Ammon's horn (tissue), 1 donor: ENCODE measurements around the gene CCDC88B.

Experiments used
- DNase-seq: peaks from one replicate; pipeline ENCODE4 v3.0.0-alpha.2; 2016; ENCODE audit warnings: low spot score

CCDC88B gene

DNA sequence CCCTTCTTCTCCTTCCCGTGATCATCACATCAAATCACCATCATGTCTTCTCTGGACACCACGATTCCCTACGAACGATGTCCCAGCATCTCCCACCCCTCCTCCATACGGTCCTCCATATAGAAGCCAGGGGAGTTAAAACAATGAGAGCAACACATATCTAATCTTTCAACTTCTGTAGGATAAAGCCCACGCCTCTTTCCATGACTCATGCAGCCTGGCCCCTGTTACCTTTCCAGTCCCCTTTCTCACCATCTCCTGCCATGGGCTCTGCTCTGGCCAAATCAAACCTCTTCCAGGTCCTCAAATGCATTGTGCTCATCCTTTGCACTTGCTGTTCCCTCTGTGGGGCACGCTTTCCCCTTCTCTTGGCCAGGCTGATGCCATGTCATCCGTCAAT, 42.6 kb downstream of the CCDC88B start:
- no peak for DNase-seq

DNA sequence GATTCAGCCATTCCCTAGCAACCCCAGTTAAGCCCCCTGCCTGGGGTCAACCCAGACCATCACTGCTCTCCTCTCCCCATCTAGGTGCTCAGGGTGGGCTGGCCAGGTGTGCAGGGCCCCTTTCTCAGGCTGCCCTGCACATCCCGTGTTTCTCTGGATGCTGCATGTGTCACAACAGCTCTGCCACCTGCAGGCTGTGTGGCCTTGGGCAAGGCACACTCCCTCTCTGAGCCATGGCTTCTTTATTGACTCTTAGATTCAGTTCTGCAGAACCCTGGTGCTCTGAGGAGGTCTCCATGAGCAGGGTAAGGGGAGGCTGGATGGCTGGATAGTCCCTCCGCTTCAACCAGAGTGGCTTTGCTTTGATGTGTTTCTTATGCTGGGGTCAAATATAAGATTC, 43.6 kb downstream of the CCDC88B start:
- no peak for DNase-seq

DNA sequence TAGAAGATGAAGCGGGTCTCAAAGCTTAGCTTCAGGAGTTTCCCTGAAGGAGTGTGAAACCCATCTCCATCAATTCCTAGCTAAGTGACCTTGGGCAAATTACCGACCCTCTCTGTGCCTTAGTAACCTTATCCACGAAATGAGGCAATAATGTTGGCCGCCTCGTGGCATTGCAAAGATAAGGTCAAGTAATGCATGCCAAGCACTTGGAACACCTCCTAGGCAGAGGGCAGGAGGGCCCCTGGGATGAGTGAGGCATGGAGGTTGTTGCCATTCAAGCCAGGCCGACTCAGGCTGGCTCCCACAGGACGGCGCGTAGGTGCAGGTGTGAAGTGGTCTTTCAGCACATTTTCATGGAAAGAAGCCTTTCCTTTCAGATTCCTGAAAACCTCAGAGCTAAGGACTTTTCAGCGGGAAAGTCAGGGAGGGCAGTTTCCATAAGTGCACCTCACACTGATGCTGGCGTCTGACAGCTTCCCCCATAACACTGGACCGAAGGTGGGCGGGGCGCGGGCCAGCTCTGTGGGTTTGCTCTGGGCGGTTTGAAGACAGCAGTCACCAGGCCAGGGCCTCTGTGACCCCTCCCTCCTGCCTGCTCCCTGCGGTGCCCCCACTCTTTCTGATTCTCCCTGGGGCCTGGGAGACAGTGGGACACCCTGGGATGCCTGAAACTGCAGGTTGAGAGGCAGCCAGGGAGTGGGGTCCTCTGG, 44.2 kb downstream of the CCDC88B start:
- DNase-seq, result no peak

DNA sequence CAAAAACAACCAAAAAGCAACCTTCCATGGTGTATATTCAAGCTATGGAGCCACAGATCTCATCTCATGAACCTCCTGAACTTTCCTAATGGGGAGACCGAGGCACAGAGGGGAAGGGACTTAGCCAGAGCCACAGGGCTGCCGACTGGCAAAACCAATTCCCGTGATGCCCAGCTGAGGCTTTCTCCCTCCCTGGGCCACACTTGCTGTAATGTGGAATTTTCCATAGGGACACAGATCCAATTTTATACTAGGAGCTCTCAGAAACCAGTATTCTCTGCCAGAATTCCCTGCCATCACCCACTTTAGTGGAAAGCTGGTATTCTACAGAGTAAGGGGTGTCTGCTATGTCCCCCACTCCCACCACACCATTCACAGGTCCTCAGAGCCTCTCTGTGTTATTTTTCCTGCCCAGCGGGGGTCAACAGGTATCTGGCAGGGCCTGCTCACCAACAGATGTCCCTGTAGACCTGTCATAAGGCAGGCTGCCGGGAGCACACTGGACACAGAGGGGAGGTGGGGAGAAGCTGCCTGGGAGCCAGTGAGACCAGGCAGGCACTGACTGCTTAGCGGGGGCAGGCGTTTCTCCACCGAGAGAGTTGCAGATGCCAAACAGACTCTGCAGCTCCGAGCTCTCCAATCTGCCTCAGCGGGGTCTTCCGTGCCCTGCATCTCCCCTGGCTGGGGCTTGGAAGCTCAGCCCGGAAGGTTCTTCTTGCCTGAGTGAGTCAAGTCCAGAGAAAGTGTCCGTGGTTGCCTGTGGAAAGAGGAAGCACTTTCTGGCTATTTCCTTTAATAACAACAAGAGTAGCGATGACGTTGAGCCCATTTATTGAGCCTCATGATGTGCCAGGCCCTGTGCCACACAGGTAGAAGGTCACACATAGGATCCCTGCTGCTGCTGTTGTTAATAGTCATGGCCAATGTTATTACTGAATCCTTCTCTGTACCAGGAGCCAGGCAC, 45.3 kb downstream of the CCDC88B start:
- DNase-seq, result peak; percentile 55

DNA sequence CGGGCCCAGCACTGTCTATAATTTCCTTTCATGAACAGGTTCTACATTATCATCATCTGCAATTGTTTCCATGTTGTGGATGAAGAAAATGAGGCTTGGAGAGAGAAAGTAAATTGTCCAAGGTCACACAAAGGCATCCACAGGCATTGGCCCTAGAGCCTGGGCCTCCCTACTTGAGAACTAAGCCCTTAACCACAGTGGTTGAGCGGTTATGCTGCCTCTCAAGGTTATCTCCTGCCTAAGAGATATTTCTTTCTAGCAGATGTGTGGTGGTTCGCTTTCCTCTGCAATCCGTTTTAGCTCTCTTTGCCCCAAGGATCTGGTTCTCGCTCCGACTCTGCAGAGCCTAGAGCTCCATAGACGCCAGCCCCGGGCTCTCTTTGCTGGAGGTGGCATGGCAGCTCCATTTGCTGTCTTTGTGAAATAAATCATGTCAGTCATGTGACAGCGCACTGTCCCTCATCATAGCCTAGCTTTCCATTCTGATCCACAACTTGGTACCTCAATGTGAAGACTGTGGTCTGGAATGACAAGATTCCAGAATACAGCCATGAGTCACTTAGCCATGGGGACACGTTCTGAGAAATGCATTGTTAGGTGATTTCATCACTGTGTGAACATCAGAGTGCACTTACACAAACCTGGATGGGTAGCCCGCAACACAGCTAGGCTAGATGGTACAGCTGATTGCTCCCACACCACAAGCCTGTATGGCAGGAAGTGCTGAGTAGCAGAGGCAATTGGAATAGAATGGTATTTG, 46.1 kb downstream of the CCDC88B start:
- DNase-seq, result no peak

DNA sequence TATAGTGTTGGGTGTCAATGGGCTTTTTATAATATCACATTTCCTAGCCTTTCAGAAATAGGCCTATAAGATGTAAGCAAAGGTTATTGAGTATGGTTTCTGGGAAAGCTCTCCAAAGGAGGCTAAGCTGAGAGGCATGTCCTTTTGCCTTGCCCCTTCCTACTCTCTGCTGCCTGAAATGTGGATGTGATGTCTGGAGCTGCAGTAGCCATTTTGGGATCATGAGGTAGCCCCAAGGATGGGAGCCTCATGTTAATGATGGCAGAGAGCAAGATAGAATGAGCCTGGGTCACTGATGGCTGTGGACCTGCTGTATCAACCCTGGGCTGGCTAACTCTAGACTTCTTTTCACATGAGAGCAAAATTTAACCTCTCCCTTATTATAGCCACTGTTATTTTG, 47.9 kb downstream of the CCDC88B start:
- no peak for DNase-seq

DNA sequence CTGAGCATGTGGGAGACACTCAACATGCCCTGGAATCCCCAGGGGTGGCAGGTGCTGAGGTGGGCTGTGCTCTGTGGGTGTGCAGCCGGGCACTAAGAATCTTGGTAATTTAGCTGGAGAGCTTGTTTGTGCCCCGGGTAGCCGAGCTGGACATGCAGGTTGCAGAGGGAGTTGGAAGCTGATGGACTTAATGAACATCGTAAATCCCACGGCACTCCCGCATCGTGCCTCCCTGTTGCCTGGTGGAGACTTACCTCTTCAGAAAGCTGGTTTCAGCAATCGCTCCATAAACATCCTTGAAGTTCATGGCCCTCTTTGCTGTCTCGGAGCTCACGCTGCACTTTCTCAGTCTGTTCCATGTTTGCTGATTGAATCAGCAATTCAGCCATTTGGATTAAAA, 48.9 kb downstream of the CCDC88B start:
- no peak for DNase-seq

DNA sequence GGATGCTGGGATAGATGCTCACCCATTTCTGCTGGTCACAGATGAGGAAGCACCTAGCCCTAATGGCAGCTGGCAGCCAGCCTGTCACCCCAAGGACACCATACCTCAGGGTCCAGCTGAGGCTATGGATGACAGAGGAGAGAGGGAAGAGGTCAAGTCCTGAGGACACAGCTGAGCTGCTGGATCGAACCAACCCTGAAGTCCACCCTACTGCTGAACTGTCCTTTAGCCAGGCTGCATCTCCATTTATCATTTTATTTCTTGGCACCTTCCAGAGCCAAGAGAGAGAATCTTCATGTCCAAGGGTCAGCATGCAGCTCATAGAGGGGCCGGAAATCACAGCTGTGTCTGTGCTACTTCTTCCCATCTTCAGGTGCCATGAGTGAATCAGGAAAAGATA, 49.8 kb downstream of the CCDC88B start:
- DNase-seq, result no peak

DNA sequence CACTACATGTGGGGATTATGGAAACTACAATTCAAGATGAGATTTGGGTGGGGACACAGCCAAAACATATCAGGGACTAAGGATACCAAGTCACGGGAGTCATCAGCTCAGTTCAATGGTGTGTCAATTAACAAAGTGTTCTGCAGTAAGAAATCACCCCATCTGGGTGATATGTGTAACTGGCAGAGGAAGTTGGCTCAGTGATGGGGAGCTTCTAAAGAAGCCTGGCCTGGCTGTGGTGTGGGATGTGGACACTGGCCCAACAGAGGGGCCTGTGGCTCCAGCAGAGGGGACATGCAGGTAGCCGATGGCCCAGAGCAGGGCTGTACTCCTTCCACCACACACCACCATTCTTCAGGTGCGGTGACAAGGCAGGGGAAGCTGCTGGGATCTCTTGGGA, 50.6 kb downstream of the CCDC88B start:
- DNase-seq, result no peak

DNA sequence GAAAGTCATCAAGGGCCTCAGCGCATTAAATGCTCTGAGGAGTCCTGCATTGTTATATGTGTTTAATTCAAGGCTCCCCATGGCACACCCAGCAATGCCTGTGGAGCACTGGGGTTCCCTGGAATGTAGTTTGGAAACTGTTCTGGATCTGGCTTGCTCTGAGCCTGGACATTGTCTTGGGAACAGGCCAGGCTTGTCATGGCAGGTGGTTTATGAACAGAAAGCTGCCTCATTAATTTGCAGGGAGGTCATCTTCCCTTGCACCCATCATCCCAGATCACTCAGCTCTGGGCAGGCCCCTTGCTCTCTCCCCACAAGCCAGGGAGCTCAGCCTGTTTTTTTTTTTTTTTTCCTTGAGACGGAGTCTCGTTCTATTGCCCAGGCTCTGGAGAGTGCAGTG, 51.8 kb downstream of the CCDC88B start:
- no peak for DNase-seq

DNA sequence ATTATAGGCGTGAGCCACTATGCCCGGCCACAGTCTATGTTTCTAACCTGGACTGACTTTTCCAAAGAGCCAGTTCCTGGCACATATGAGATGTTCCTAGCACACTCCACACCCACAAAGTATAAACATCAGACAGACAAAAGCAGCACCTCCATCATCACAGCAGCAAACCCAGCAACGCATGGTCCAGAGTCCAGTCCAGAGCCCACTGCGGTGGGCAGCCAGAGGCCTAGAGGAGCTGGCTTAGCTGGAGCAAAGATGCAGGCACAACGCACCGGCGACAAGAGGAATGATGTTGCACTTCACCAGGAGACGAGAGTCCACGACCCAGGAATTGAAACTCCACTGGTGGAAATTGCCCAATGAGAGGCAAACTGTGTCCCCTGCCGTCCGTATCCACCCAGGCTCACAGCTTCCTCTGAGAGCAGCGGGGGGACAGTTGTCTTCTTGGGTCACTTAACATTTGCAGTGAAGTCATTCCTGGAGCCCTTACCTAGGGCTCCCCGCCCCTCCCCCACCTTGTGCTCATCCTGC, 55.6 kb downstream of the CCDC88B start:
- peak; percentile 33 for DNase-seq

DNA sequence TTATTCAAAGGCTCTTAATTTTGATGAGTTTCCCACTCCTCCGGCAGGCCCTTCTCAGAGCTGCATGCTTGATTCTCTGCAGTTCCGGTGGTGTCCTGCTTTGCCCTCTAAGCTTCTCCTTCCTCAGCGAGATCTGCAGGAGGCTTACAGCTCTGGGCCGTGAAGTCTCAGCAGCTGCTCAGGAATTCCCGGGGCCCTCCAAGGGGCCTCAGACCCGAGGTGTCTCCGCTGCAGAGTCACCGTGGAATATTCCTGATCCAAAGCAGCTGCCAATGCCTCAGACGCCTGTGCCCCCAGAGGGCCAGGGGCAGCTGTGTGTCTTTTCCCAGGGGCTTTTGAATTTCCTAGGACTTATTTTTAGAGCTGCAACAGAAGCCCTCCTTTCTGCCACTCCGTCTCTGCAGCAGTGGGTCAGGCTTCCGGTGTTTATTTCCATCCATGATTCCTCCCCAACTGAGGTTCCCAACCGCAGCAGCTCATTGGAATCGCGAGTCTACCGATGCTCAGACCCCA, 56.1 kb downstream of the CCDC88B start:
- DNase-seq, result no peak

DNA sequence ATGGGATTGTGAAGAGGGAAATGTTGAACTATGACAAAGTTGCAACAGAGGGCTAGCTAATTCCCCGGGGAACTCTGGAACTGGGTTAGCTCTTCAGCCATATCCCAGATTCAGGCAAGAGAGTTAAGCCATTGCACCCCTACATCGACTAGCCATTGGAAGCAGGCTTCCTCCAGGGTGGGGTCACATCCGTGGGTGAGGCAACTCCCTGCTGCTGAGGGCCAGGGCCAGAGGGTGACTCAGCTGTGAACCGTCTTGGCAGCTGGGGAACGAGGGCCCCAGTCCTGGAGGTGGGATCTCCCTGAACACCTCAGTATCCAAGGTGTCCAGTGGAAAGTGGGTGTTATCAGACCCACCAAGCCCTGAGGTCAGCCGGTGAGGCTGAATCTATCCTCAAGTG, 60.1 kb downstream of the CCDC88B start:
- DNase-seq, result no peak

DNA sequence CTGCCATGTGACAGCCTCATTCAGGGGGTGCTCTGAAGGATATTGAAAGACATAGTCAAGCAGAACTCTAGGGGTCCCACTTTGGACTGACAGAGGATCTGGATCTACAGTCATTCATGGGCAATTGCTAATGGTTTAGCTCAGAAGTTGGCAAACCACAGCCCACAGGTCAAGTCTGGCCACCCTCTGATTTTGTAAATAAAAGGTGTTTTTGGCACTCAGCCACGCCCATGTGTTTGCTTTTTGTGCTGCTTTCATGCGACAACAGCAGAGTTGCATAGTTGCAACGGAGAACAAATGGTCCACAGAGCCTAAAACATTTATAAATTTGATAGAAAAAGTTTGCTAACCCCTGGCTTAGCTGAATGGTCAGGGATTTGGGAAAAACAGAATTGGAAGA, 60.7 kb downstream of the CCDC88B start:
- no peak for DNase-seq

DNA sequence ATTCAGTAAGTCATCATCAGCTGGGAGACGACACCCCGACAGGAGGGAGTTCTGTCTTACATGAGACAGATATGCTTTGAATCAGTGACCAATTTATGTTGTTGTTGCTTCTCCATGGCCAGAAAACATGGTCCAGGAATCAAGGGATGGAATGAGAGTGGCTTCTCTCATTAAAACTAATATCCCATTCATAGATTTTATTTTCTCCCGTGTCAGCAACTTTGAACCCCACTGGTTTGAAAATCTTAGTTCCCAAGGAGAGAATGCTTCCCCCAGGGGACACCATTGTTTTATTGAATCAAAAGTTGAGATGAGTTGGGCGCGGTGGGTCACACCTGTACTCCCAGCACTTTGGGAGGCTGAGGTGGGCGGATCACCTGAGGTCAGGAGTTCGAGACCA, 61.8 kb downstream of the CCDC88B start:
- DNase-seq, result no peak

DNA sequence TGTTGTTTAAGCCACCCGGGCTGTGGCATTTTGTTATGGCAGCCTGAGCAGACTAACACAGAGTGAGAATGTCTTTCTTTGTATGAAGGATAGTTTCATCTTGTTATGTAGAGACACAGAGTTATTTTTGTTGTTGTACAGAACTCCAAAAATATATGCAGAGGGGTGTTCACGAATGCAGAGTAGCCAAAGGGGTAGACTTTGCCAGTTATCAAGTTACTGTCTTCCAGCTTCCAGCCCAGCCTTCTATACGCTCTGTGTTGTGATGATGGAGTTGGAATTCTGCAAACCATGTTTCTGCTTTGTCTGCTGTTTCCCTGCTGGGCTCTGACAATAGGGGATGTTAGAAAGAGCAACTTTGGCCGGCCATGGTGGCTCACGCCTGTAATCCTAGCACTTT, 63.1 kb downstream of the CCDC88B start:
- DNase-seq, result no peak

DNA sequence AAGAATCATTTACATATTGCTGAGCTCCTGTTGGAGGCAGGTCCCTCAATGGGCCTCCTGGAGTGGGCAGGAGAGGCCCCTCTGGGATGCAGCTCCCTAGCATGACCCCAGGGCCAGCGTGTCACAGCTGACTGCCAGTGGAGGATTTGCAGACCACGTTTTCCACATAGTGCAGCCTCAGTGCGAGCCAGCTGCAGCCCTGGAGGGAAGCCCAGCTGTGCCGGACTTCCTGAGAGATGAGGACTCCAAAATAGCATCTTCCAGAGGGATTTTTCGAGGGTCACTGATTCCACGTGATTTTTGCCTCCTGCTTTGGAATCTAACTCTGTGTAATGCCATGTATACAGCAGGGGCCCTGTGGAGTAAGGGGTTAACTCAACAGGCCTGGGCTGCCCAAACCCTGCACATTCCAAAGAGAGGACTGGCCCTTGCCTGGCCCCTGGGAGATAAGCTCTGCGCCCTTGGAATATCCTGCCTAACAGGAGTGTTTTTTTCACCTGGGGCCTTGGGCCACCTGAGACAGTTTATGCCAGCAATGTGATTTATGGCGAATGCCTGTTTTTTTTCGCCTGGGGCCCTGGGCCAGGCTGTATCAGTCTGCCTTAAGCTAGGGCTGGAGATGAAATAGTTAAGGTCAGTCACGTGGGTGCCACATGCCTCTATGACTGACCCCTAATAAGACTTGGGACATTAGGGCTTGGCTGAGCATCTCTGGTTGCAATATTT, 66.4 kb downstream of the CCDC88B start:
- no peak for DNase-seq
